Measurements from ENCODE around the gene TGFB3.
"Not testable (repeated sequence)": the region's sequence is repeated elsewhere in the genome, so short reads cannot be mapped to it uniquely, and the experiment has no call there.

TGFB3 gene

DNA sequence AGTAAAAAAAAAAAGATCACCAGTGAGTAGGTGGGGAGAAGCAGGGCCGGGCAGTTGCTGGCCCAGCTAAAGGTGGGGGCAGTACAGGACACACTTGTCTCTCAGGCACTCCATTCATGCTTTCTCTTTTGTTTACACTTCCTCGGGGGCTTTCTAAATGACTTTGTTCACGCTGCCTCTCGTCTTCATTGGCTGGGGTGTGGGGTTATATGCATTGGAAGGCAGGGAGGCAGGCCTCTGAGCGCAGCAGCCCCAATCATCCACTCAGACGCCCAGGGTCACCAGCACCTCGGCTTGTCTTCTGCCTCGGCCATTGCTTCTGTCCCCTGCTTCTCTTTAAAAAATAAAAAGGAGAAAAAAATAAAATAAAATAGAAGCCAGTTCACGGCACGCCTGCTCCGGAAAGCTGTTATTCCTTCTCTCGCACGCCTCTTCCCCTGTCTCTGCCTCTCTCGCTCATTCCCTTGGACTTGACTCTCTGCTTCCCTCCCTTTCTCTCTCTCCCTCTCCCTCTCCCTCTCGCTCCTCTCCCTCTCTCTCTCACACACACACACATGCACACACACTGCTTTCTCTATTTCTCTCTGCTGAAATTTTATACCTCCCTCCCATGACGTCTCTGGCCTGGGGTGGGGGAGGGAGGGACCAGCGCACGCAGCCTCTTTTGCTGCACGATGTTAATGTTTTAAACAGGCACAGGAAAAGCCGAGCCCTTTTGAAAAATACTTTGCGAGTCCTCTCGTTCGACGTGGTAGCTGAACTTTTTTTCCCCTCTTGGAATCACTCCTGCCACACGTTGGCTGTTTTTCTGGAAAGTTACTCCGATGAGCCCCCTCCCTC, at the start of gene TGFB3:
TGFB3 (minus strand) TSS at position 570 of the 840 bp plus-strand sequence. CDS start 1,102 bp downstream, outside the sequence.
- DNase-seq (ENCODE audit: low spot score) (peak; percentile 67), FAIRE-seq (no peak)

DNA sequence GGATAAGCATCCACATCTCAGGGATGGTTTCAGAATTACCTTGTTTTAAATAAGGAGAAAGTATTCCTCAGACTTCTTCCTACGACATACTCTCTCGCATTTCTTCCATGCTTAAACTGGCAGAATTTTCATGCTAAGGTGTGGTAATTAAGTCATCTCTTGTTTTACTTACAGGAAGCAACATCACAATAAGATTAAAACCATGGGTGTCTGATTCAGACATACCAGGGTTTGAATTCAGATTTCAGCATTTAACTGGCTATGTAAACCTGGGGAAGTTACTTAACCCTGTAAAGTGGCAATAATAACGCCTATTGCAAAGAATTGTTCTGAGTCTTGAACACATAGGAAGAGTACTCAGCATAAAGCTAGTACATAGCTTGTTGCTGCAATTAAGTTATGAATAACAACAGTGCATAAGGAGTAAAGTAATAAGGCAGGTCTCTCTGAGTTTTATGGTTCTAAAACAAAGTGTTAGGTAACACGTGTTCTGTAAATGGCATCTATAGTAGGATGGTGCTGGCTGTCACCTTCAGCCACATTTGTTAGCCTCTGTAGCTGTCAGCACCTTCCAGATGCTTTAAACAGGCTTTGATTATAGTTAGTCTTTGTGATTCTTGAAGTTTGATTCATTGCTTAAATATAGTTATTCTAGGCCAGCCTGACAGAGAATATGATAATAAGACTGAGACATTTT, 42.6 kb upstream of the TGFB3 start:
- DNase-seq (ENCODE audit: low spot score) (no peak), FAIRE-seq (peak; percentile 66)

DNA sequence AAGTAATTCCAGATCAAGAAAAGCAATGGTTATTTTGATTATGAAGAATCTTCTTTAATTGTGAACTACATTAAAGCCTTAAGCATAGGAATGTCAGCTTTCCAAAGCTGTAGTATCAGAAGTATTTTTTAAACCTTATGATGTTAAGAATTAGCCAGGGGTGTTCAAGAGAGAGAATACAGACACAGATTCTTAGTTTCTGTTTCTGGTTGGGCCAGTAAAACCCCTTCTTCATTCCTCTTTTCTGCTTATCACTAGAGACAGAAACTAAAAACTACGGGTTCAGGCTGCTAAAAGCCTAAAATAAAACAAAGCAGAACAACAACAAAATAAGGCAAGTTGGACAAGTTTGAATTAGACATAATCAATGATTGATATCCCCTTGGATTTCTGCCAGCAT, 42.0 kb upstream of the TGFB3 start:
- DNase-seq (ENCODE audit: low spot score) (no peak), FAIRE-seq (no peak)

GRCh38 chr14:76022991-76023390, 41.2 kb upstream of the TGFB3 start:
- FAIRE-seq (peak; percentile 59), DNase-seq (ENCODE audit: low spot score) (no peak)

DNA sequence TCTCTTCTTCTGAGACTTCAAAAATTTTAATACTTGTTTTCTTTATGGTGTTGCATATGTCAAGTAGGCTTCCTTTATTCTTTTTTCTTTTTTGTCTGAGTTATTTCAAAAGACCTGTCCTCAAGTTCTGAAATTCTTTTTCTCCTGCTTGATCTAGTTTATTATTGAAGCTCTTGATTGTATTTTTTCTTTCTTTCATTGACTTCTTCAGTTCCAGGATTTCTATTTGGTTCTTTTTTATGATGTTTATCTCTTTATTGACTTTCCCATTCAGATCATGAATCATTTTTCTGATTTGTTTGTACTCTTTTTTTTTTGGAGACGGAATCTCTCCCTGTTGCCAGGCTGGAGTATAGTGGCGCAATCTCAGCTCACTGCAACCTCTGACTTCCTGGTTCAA, 37.9 kb upstream of the TGFB3 start:
- FAIRE-seq = no peak
- DNase-seq (ENCODE audit: low spot score) = no peak

DNA sequence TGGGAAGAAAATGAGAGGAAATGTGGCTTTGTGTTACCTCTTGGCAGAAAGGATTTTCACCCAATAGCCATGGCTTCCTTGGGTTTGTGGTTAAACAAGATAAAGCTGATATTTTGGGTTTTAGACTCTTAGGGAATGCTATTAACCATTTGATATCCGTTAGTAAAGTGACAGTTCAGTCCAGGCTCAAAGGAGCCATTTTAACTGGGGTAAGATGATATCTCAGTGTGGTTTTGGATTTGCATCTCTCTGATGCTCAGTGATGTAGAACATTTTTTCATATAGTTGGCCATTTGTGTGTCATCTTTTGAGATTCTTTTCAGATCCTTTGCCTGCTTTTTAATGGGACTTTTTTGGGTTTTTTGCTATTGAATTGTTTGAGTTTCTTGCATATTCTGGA, 33.9 kb upstream of the TGFB3 start:
- FAIRE-seq (no peak), DNase-seq (ENCODE audit: low spot score) (no peak)

DNA sequence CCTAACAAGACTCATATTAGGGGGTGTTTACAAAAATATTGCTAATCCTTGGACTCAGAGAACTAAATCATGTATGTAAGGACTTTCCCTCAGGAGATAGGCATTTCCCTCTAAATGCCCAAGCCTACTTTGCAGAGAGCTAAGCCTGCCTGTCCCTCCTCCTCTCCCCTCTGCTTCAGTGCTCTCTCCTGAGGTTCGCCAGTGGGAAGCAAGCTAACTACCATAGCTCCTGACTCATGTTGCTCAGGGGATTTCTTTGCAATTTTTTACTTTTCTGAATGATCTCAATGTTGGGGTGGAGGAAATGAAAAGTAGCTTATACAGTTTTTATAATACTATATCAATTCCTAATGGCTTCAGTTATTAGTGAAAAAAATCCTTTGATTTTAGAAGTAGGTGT, 33.4 kb upstream of the TGFB3 start:
- FAIRE-seq (no peak), DNase-seq (ENCODE audit: low spot score) (no peak)

DNA sequence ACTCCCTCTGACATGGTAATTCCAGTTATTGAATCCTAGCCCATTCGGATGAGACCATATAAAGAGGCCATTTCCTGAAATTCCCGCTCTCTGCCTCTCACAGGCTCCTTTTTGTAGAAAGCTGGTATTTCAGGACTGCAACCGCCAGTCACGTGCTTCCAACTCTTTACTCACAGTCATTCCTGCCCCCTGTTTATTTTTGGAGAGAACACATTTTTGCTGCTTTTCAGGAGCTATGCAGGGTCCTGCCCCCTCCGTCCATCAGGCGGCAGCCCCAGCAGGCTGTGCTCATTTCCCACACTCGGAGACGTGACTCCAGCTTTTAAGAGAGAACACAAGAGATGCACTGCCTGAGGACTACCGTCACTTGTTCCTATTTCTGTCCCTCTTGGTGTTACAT, 30.6 kb upstream of the TGFB3 start:
- DNase-seq (ENCODE audit: low spot score) (no peak), FAIRE-seq (no peak)

- DNase-seq (ENCODE audit: low spot score) = no peak
- FAIRE-seq = no peak
These were observed 30.1 kb upstream of the TGFB3 start for GRCh38 chr14:76011930-76012329.

- not testable (repeated sequence) for DNase-seq (ENCODE audit: low spot score); FAIRE-seq
These were observed 27.8 kb upstream of the TGFB3 start for GRCh38 chr14:76009627-76010026.

GRCh38 chr14:76007852-76008251, 26.1 kb upstream of the TGFB3 start:
- FAIRE-seq = no peak
- no peak for DNase-seq (ENCODE audit: low spot score)

DNA sequence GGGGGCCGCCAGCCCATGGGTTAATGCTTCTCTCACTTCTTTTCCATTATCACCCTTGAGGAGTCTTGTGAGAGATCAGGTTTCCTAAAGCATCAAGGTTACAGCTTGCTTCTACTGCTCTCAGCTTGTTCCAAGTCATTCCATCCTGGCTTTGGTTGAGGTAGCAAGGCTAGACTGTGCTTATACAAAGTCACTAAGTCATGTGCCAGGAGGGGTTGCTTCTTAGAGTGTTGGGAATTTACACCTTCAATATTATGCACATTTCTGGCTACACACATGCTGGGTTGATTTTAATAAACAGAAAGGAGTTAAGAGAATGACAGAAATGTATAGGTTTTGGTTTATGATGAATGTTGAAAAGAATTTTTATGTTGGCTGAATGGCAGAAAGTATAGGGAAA, 25.6 kb upstream of the TGFB3 start:
- FAIRE-seq (no peak), DNase-seq (ENCODE audit: low spot score) (no peak)

DNA sequence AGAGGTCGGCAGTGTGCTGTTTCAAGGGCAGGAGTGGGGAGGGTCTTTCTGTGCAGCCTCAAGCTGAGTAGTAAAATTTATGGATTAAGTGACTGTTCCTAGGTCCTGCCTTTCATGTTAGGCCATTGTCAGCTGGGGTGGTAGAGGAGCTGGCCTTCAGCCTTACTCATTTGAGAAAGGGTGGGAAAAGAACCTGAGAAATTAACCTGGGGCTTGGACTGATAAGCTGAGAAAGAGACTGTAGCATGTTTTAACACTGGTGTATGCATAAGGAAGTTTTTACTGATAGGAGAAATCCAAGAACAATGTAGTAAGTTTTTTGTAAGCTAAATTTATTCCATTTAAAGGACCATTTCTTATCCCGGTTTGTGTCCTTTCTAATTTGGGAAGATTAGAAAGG, 24.5 kb upstream of the TGFB3 start:
- FAIRE-seq (no peak), DNase-seq (ENCODE audit: low spot score) (no peak)

DNA sequence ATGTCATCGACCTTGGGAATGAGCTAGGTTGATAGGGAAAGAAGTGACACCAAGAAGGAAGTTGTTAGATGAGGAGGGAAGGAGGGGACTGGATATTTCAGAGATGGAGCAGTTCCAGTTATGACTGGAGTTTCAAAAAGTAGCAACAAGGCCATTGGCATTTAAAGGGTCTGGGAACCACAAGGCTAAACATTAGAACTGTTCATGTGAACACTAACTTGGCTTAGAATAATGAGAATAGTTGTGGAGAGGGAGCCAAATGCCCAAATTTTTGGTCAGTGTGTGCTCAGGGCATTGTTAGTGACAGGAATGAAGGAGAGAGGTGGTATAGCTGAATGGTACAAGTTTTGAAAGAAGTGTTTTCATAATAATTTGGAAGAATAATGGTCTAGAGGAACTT, 20.6 kb upstream of the TGFB3 start:
- DNase-seq (ENCODE audit: low spot score) (no peak), FAIRE-seq (peak; percentile 44)

DNA sequence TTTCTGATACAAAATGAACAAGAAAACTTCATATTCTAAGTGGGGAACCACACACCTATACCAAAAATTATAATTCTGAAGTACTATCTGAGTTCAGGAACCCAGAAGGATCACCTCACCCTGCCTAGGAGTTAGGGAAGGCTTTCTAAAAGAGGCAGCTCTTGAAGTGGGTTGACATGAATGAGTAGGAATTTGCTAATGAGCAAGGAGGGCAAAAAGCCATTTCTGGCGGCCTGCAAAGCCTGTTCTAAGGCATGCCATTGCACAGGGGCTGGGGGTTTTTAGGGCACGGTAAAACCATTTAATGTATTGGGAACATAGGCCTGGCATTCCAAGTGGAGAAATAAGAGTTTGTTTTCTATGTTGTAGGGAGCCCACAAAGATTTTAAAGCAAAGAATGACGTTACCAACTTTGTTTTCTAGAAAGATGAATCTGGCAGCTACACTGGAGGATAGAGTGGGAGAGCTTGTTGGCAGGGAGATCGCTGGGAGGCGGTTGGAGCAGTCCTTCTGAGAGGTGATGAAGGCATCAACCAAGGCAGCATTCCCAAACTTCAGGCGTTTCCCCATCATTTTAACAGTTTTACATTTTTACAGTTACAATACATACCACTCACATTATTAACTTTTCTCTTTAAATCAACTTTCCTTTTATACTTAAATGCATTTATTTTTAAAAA, 17.9 kb upstream of the TGFB3 start:
- DNase-seq (ENCODE audit: low spot score) (no peak), FAIRE-seq (no peak)

- no peak for DNase-seq (ENCODE audit: low spot score)
- no peak for FAIRE-seq
These were observed 14.7 kb upstream of the TGFB3 start for GRCh38 chr14:75996488-75996887.

DNA sequence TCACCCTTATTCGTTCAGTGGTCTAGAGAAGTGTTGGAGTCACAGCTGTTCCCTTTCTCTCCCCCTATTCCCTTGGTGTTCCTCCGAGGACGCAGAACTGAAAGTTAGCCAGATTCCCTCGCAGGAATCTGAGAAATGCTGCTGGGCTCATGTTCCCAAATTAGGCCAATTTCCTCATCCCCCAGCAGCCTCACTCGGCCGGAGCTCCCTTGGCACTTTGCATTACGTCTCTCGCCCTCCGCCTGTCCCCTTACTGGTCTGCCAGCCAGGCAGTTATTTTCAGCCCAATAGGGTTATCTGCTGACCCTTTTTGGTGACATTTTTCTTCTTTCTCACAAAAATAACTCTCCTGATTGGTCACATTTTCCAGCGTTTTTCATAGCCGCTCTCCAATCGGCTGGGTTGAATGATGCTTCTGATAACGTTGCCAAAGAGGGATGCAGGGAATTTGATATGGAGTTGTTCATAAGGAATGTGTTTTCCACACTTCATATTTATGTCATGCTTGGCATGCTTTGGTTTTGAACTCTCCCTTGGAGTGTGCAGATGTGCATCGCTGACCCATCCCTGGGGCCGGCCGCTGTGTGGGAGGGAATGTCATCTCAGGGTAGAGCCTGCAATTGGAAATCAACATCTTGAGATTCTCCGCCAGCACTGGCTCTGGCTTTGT, 13.7 kb upstream of the TGFB3 start:
- DNase-seq (ENCODE audit: low spot score) (no peak), FAIRE-seq (peak; percentile 46)

GRCh38 chr14:75993567-75994041, 11.8 kb upstream of the TGFB3 start:
- DNase-seq (ENCODE audit: low spot score) (no peak), FAIRE-seq (peak; percentile 13)

- FAIRE-seq = no peak
- DNase-seq (ENCODE audit: low spot score) = no peak
These were observed 10.0 kb upstream of the TGFB3 start for GRCh38 chr14:75991753-75992152.

DNA sequence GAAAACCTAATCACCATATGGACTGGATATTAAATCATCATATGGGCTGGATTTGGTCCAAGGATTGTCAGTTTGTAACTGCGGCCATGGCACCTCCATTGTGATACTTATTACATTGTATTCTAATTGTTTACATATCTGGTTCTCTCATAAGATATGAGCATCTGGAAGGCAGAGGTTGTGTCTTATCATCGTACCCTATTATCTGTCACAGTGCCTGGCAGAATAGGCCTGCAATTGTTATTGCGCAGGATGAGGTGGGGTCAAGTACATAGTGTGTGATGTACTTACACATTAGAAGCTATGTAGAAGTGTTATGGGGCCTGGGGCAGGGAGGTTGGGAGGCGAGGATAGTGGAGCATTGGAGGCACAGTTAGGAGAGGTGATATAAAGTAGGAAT, 8.5 kb upstream of the TGFB3 start:
- FAIRE-seq (no peak), DNase-seq (ENCODE audit: low spot score) (no peak)

DNA sequence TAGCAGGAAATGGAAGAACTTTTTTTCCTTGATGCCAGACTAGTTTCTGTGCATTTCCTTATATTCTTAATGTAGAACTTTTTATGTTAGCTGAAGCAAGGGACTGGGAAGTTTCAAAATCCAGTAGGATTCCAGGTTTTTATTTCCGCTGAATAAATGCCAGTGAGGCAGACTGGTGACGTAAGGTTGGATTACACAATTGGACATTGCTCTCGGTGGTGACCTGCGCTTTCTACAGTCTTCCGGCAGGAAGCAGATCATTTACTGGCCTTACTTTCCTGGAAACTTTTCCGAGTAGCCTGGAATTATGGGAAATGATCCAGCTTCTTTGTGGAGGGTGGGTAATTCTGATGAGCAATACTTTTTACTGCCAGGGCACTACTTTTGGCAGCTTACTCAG, 7.3 kb upstream of the TGFB3 start:
- FAIRE-seq = no peak
- no peak for DNase-seq (ENCODE audit: low spot score)
